ENCODE results near the gene CYB5R3.

DNA sequence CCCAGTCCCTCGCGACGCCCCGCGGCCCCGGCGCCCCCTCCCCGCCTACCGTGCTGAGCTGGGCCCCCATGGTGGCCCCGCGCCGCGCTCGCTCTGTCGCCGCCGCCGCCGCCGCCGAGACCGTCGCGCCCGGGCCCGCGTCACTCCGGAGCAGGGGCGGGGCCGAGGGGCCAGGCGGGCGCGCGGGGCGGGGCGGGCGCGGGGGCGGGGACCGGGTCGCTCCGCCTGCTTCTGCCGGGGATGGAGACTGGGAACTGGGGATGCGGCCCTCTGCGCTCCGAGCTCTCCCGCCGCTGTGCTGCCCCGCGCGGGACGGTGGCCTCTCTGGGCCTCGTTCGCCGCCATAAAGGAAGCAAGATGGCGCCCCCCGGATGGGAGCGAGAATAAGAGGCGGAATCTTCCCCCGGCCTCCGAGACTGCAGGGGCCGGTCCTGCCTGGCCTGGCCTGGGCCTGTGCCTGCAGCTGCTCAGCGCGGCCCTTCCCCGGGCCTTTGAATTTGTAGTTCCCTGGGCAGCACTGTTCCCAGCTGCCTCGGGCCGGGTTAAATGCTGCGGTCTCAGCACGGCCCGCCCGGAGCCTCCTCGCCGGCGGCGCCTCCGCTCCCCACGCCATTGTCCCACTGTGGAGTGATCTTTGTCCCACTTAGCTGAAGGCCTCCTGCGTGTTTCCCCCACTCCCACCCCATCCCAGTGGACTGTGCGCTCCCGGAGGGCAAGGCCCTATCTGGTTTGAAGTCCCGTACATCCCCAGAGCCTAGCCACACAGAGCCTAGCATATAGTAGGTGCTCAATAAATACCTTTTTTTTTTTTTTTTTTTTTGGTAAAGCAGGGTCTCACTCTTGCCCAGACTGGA lies at the start of gene CYB5R3:
- TF ChIP-seq, protein P1, sequence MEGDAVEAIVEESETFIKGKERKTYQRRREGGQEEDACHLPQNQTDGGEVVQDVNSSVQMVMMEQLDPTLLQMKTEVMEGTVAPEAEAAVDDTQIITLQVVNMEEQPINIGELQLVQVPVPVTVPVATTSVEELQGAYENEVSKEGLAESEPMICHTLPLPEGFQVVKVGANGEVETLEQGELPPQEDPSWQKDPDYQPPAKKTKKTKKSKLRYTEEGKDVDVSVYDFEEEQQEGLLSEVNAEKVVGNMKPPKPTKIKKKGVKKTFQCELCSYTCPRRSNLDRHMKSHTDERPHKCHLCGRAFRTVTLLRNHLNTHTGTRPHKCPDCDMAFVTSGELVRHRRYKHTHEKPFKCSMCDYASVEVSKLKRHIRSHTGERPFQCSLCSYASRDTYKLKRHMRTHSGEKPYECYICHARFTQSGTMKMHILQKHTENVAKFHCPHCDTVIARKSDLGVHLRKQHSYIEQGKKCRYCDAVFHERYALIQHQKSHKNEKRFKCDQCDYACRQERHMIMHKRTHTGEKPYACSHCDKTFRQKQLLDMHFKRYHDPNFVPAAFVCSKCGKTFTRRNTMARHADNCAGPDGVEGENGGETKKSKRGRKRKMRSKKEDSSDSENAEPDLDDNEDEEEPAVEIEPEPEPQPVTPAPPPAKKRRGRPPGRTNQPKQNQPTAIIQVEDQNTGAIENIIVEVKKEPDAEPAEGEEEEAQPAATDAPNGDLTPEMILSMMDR (IDR thresholded peaks at IDR 0.05), result no peak
- TF ChIP-seq POLR2A (IDR thresholded peaks at IDR 0.05), result peak; percentile 64

All from prostate gland (tissue), 2 donors.